ENCODE results near the gene CNTN6.

The CNTN6 gene

DNA sequence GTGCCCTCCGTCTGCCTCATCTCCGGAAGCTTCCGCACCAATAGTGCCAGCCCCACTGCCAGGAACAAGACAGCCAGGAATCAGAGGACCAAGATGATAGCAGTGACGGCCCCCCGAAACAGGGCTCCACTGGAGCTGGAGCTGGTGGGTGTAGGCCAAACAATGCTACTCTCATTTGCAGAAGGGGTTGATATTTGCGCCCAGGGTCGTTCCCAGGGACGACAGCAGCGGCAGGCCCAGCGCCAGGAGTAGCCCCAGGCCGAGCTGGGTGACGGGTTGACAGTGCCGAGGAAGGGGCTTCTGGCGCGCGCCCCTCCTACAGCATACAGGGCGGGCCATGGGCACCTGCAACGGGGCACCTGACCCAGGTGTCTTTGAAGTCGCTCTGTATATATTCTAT is 301.4 kb downstream of the CNTN6 start:
- Histone ChIP-seq H3K36me3 (ENCODE audit: insufficient read depth, low read length) (no peaks in the 10 kb centered on the region), H3K9me3 (ENCODE audit: insufficient read depth, low read depth, low read length) (no peaks in the 10 kb centered on the region), H3K9me2 (replicated peaks; ENCODE audit: low read depth, low read length) (no peaks in the 10 kb centered on the region), H3K27me3 (ENCODE audit: insufficient read depth, low read length, poor library complexity, severe bottlenecking) (no peaks in the 10 kb centered on the region), H3K4me2 (ENCODE audit: low read depth, low read length, poor library complexity, severe bottlenecking) (no peak overlapping the region), H3K79me2 (ENCODE audit: insufficient read depth, low read length) (no peaks in the 10 kb centered on the region), H3K4me1 (ENCODE audit: insufficient read depth, low read length, poor library complexity, severe bottlenecking) (no peaks in the 10 kb centered on the region), H4K20me1 (ENCODE audit: insufficient read depth, low read length, poor library complexity, severe bottlenecking) (no peaks in the 10 kb centered on the region), H2AFZ (ENCODE audit: low read length) (no peak overlapping the region), H3K4me3 (ENCODE audit: low read length, poor library complexity, severe bottlenecking) (no peak overlapping the region), H3F3A (ENCODE audit: low read depth) (no peaks in the 10 kb centered on the region), H3K9ac (ENCODE audit: low read depth, low read length, poor library complexity, severe bottlenecking) (no peak overlapping the region)
- no peak for TF ChIP-seq EZH2phosphoT487 (IDR thresholded peaks at IDR 0.05; ENCODE audit: borderline replicate concordance)
- TF ChIP-seq, protein P1, sequence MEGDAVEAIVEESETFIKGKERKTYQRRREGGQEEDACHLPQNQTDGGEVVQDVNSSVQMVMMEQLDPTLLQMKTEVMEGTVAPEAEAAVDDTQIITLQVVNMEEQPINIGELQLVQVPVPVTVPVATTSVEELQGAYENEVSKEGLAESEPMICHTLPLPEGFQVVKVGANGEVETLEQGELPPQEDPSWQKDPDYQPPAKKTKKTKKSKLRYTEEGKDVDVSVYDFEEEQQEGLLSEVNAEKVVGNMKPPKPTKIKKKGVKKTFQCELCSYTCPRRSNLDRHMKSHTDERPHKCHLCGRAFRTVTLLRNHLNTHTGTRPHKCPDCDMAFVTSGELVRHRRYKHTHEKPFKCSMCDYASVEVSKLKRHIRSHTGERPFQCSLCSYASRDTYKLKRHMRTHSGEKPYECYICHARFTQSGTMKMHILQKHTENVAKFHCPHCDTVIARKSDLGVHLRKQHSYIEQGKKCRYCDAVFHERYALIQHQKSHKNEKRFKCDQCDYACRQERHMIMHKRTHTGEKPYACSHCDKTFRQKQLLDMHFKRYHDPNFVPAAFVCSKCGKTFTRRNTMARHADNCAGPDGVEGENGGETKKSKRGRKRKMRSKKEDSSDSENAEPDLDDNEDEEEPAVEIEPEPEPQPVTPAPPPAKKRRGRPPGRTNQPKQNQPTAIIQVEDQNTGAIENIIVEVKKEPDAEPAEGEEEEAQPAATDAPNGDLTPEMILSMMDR (conservative IDR thresholded peaks at IDR 0.05; ENCODE audit: low read length) = no peak

DNA sequence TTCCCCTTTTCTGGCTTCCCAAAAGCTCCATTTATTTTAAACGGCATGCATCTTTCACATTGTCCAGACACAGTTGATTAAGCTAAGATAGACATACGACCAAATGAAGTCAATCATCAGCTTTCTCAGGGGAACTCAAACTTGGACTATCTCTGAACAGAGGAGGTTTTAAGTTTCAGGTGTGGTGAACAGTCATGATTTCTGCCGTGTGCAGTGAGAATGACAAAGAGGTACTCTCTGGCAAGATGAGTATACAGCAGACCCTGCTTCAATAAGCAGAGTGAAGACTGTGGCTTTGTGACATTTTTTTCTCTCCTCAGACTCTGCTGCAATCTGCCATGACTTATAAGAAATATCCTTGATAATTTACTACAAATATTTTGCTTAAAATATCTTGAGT is 307.7 kb downstream of the CNTN6 start:
- Histone ChIP-seq H3K79me2 (ENCODE audit: insufficient read depth, low read length) (no peaks in the 10 kb centered on the region), H3K36me3 (ENCODE audit: insufficient read depth, low read length) (no peaks in the 10 kb centered on the region), H4K20me1 (ENCODE audit: insufficient read depth, low read length, poor library complexity, severe bottlenecking) (no peaks in the 10 kb centered on the region), H3K27me3 (ENCODE audit: insufficient read depth, low read length, poor library complexity, severe bottlenecking) (no peaks in the 10 kb centered on the region), H3F3A (ENCODE audit: low read depth) (no peaks in the 10 kb centered on the region), H3K4me3 (ENCODE audit: low read length, poor library complexity, severe bottlenecking) (no peak overlapping the region), H3K9ac (ENCODE audit: low read depth, low read length, poor library complexity, severe bottlenecking) (no peak overlapping the region), H3K9me3 (ENCODE audit: insufficient read depth, low read depth, low read length) (no peaks in the 10 kb centered on the region), H2AFZ (ENCODE audit: low read length) (no peak overlapping the region), H3K9me2 (replicated peaks; ENCODE audit: low read depth, low read length) (no peaks in the 10 kb centered on the region), H3K4me1 (ENCODE audit: insufficient read depth, low read length, poor library complexity, severe bottlenecking) (no peaks in the 10 kb centered on the region), H3K4me2 (ENCODE audit: low read depth, low read length, poor library complexity, severe bottlenecking) (no peak overlapping the region)
- no peak for TF ChIP-seq EZH2phosphoT487 (IDR thresholded peaks at IDR 0.05; ENCODE audit: borderline replicate concordance)

DNA sequence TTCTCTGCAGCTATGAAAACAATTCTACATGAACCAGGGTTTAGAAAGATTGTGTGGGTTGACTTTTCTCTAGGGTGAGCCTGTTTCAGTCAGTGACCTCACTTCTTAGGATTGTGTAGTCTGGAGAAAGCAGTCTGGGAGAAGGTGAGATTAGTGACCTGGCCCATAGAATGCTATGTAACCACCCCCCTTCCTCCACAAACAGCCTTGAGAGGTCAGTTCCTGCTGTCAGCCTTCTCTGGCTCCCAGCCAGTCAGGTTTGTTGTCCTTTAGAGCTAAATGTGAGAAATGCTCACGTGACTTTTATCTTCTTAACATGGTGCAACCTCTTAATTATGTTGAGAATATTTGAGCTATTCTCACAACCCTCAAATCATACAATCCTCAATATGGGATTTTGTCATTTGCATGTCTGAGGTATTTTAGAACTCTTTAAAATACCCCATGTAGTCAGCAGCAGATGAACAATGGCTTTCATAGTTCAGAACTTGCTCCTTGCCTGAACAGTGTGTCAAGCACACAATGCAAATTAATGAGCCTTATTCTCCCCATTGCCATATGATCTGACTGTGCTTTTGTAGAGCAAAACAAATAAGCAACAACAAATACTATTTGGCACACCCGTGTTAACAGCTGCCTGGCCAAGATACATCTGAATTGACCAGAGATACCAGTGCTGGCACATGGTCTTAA is 311.6 kb downstream of the CNTN6 start:
- peaks cover 3% of the 10 kb centered on the region; the same call in 1 of the 2 replicates for H3K9me3 ChIP-seq (ENCODE audit: insufficient read depth, low read depth, low read length)
- H3K4me3 ChIP-seq (ENCODE audit: low read length, poor library complexity, severe bottlenecking) = no peak overlapping the region
- no peaks in the 10 kb centered on the region for H3K9me2 ChIP-seq (replicated peaks; ENCODE audit: low read depth, low read length)
- H2AFZ ChIP-seq (ENCODE audit: low read length) = no peak overlapping the region
- TF ChIP-seq, protein P1 (conservative IDR thresholded peaks at IDR 0.05; ENCODE audit: low read length) = no peak
- TF ChIP-seq EZH2phosphoT487 (IDR thresholded peaks at IDR 0.05; ENCODE audit: borderline replicate concordance) = no peak
- no peak overlapping the region for H3K9ac ChIP-seq (ENCODE audit: low read depth, low read length, poor library complexity, severe bottlenecking)
- H4K20me1 ChIP-seq (ENCODE audit: insufficient read depth, low read length, poor library complexity, severe bottlenecking) = no peaks in the 10 kb centered on the region
- no peaks in the 10 kb centered on the region for H3K36me3 ChIP-seq (ENCODE audit: insufficient read depth, low read length)
- no peak overlapping the region for H3K4me2 ChIP-seq (ENCODE audit: low read depth, low read length, poor library complexity, severe bottlenecking)
- H3K27me3 ChIP-seq (ENCODE audit: insufficient read depth, low read length, poor library complexity, severe bottlenecking) = no peaks in the 10 kb centered on the region
- H3K79me2 ChIP-seq (ENCODE audit: insufficient read depth, low read length) = no peaks in the 10 kb centered on the region
- no peaks in the 10 kb centered on the region for H3K4me1 ChIP-seq (ENCODE audit: insufficient read depth, low read length, poor library complexity, severe bottlenecking)
- H3F3A ChIP-seq (ENCODE audit: low read depth) = no peaks in the 10 kb centered on the region

DNA sequence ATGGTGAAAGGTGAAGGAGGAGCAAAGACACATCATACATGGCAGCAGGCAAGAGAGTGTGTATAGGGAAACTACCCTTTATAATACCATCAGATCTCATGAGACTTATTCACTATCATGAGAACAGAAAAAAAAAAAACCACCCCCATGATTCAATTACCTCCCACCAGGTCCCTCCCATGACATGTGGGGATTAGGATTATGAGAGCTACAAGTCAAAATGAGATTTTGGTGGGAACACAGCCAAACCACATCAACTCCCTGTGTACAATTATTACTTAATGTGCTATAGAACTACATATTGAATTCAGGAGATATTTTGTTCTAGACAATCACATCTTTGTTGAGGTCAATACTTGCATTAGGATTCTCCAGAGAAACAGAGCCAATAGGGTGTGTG is 313.4 kb downstream of the CNTN6 start:
- Histone ChIP-seq H3K4me2 (ENCODE audit: low read depth, low read length, poor library complexity, severe bottlenecking) (no peak overlapping the region), H3K79me2 (ENCODE audit: insufficient read depth, low read length) (no peaks in the 10 kb centered on the region), H3K9me3 (ENCODE audit: insufficient read depth, low read depth, low read length) (peaks cover 3% of the 10 kb centered on the region; the same call in 1 of the 2 replicates), H2AFZ (ENCODE audit: low read length) (no peak overlapping the region), H4K20me1 (ENCODE audit: insufficient read depth, low read length, poor library complexity, severe bottlenecking) (no peaks in the 10 kb centered on the region), H3K27me3 (ENCODE audit: insufficient read depth, low read length, poor library complexity, severe bottlenecking) (no peaks in the 10 kb centered on the region), H3K4me3 (ENCODE audit: low read length, poor library complexity, severe bottlenecking) (no peak overlapping the region), H3K4me1 (ENCODE audit: insufficient read depth, low read length, poor library complexity, severe bottlenecking) (no peaks in the 10 kb centered on the region), H3K36me3 (ENCODE audit: insufficient read depth, low read length) (no peaks in the 10 kb centered on the region), H3K9me2 (replicated peaks; ENCODE audit: low read depth, low read length) (no peaks in the 10 kb centered on the region), H3K9ac (ENCODE audit: low read depth, low read length, poor library complexity, severe bottlenecking) (no peak overlapping the region), H3F3A (ENCODE audit: low read depth) (no peaks in the 10 kb centered on the region)
- TF ChIP-seq, protein P1 (conservative IDR thresholded peaks at IDR 0.05; ENCODE audit: low read length) = no peak
- TF ChIP-seq EZH2phosphoT487 (IDR thresholded peaks at IDR 0.05; ENCODE audit: borderline replicate concordance) = no peak
